Gastroesophageal sphincter (tissue), 3 donors: ENCODE measurements around the gene TMEM203.

Experiments
- CTCF ChIP-seq, 4 experiments: fragments of 200-600 bp in 2 of 4; fragments of 450-650 bp in 2 of 4; sonication (generic) in 1 of 4; IDR thresholded peaks; one replicate each; pipeline ENCODE4 v1.5.1; 2017 to 2019; ENCODE audit warnings: antibody characterized with exemption in 4 of 4, mild to moderate bottlenecking in 2 of 4, moderate library complexity in 2 of 4
- EP300 ChIP-seq: sonication (generic); formaldehyde crosslinking; IDR thresholded peaks from one replicate; pipeline ENCODE4 v1.6.1; 2017; ENCODE audit warnings: antibody characterized with exemption, mild to moderate bottlenecking
- POLR2A ChIP-seq, 2 donors: fragments of 450-650 bp; IDR thresholded peaks; one replicate each; pipeline ENCODE4 v1.6.1; 2017; ENCODE audit warnings: antibody characterized with exemption in 2 of 2, mild to moderate bottlenecking in 2 of 2, moderate library complexity in 1 of 2
- POLR2AphosphoS5 ChIP-seq: sonication (generic); formaldehyde crosslinking; IDR thresholded peaks from one replicate; pipeline ENCODE4 v1.6.1; 2017; ENCODE audit warnings: antibody characterized with exemption

GRCh38 chr9:137198902-137199283, 6.6 kb downstream of the TMEM203 start:
- no peak for TF ChIP-seq CTCF (IDR thresholded peaks at IDR 0.05)
- TF ChIP-seq POLR2AphosphoS5 = no peak
- TF ChIP-seq POLR2A (IDR thresholded peaks at IDR 0.05) = no peak
- no peak for TF ChIP-seq EP300
